Activated CD8-positive, alpha-beta memory T cell treated with anti-CD3 and anti-CD28 coated beads, Interleukin-2, amount 50 U/mL, for 24 hours (primary cell): ENCODE results near the gene AZIN2.

ENCODE experiments used
- DNase-seq: peaks from one replicate; pipeline ENCODE4 v3.0.0-alpha.2; 2020; ENCODE audit errors: extremely low read depth

AZIN2 gene

GRCh38 chr1:33152685-33153432 lies 71.9 kb downstream of the AZIN2 start:
- no peak for DNase-seq

GRCh38 chr1:33153650-33154049 lies 72.7 kb downstream of the AZIN2 start:
- no peak for DNase-seq

GRCh38 chr1:33155877-33156538 lies 75.1 kb downstream of the AZIN2 start:
- no peak for DNase-seq

GRCh38 chr1:33157131-33157530 lies 76.2 kb downstream of the AZIN2 start:
- no peak for DNase-seq

- DNase-seq = no peak
Measured at GRCh38 chr1:33158366-33158765, 77.4 kb downstream of the AZIN2 start.

- no peak for DNase-seq
Measured at GRCh38 chr1:33159577-33159976, 78.6 kb downstream of the AZIN2 start.

GRCh38 chr1:33161061-33161681 lies 80.2 kb downstream of the AZIN2 start:
- DNase-seq = no peak

- DNase-seq = no peak
Measured at GRCh38 chr1:33162141-33162540, 81.2 kb downstream of the AZIN2 start.

- no peak for DNase-seq
Measured at GRCh38 chr1:33163621-33164519, 82.9 kb downstream of the AZIN2 start.

GRCh38 chr1:33165209-33165608 lies 84.3 kb downstream of the AZIN2 start:
- no peak for DNase-seq

GRCh38 chr1:33165809-33166208 lies 84.9 kb downstream of the AZIN2 start:
- DNase-seq = no peak

GRCh38 chr1:33167650-33168447 lies 86.9 kb downstream of the AZIN2 start:
- DNase-seq = no peak

GRCh38 chr1:33168556-33169289 lies 87.8 kb downstream of the AZIN2 start:
- DNase-seq = no peak

- DNase-seq = no peak
Measured at GRCh38 chr1:33169290-33170055, 88.5 kb downstream of the AZIN2 start.
